Kidney epithelial cell (primary cell): Measurements from ENCODE around the gene HJV. TPM values are rescaled to one million over a fixed set of nuclear protein-coding genes. Genes with fewer than 3 reads are reported as not detected.
A peak's percentile ranks its signal among the peaks of the same experiment; 100 is the strongest.
"Not testable (repeated sequence)": the region's sequence is repeated elsewhere in the genome, so short reads cannot be mapped to it uniquely, and the experiment has no call there.

Experiments
- DNase-seq: peaks from one replicate; pipeline ENCODE4 v3.0.0-alpha.2; 2010; ENCODE audit warnings: low read depth
- H3K27me3 ChIP-seq: 2 replicates; pipeline ENCODE4 v1.6.0; 2011; ENCODE audit warnings: low read length; ENCODE audit not compliant: control insufficient read depth, insufficient read depth
- H3K36me3 ChIP-seq: 2 replicates; pipeline ENCODE4 v1.5.1; 2011; ENCODE audit warnings: low read length; ENCODE audit not compliant: control insufficient read depth, insufficient read depth
- H3K4me3 ChIP-seq: 2 replicates; pipeline ENCODE4 v1.5.1; 2011; ENCODE audit warnings: low read depth, mild to moderate bottlenecking, control low read depth, low read length
- total RNA-seq: library from RNA; depleted of rRNA; stranded (reverse); fragments of >200 nt; gene quantifications from 2 replicates; pipeline ENCODE4 v1.2.3, GENCODE V29; 2015
- TF ChIP-seq, protein P1 (sequence below): IDR thresholded peaks from 2 replicates; pipeline ENCODE4 v1.5.1; 2011; ENCODE audit warnings: mild to moderate bottlenecking, moderate library complexity, low read length, control low read depth, inconsistent platforms; ENCODE audit not compliant: insufficient read depth, poor library complexity, severe bottlenecking

Gene HJV
- total RNA-seq, 1 donor from 2014 or later = not detected

- TF ChIP-seq, protein P1, sequence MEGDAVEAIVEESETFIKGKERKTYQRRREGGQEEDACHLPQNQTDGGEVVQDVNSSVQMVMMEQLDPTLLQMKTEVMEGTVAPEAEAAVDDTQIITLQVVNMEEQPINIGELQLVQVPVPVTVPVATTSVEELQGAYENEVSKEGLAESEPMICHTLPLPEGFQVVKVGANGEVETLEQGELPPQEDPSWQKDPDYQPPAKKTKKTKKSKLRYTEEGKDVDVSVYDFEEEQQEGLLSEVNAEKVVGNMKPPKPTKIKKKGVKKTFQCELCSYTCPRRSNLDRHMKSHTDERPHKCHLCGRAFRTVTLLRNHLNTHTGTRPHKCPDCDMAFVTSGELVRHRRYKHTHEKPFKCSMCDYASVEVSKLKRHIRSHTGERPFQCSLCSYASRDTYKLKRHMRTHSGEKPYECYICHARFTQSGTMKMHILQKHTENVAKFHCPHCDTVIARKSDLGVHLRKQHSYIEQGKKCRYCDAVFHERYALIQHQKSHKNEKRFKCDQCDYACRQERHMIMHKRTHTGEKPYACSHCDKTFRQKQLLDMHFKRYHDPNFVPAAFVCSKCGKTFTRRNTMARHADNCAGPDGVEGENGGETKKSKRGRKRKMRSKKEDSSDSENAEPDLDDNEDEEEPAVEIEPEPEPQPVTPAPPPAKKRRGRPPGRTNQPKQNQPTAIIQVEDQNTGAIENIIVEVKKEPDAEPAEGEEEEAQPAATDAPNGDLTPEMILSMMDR = peak; percentile 57
- no peak for DNase-seq
- no peaks in the 10 kb centered on the region for H3K27me3 ChIP-seq
- H3K4me3 ChIP-seq = no peak overlapping the region
- H3K36me3 ChIP-seq = no peaks in the 10 kb centered on the region
Measured at GRCh38 chr1:146032631-146033219, 11.2 kb upstream of the HJV start.

DNA sequence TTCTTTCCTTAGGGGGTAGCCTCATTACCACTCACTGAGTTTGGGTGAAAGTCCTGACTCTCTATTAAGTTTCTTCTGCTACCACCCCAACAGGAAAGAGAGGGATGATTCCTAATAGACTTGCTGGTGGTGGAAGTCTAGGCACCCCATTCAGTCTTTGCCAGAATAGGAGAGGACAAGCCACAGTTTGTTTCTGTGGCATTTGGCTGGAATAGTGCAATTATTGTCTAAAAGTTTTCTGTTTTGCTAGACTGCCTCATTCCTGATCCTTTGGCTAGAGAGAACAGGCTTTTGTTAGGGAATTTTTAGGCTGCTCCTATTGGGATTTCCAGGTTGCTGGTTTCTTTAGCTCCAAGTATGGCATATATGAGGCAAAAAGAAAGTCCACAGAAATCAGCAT is 9.9 kb upstream of the HJV start:
- DNase-seq = no peak
- Histone ChIP-seq H3K36me3 (no peaks in the 10 kb centered on the region), H3K4me3 (no peak overlapping the region), H3K27me3 (no peaks in the 10 kb centered on the region)
- TF ChIP-seq, protein P1 = no peak

DNA sequence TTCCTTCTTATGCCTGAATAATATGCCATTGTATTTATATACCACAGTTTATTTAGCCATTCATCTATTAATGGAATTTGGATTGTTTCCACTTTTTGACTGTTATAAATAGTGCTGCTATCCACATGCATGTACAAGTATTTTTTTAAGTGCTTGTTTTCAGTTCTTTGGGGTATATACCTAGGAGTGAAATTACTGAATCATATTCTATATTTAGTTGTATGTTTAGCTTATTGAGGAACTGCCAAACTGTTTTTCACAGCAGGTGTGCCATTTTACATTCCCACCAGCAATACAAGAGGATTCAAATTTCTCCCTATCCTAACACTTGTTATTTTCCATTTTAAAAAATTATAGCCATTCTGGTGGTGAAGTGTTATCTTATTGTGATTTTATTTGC is 7.6 kb upstream of the HJV start:
- Histone ChIP-seq H3K4me3 (no peak overlapping the region), H3K36me3 (no peaks in the 10 kb centered on the region), H3K27me3 (no peaks in the 10 kb centered on the region)
- DNase-seq = no peak
- TF ChIP-seq, protein P1 = no peak

DNA sequence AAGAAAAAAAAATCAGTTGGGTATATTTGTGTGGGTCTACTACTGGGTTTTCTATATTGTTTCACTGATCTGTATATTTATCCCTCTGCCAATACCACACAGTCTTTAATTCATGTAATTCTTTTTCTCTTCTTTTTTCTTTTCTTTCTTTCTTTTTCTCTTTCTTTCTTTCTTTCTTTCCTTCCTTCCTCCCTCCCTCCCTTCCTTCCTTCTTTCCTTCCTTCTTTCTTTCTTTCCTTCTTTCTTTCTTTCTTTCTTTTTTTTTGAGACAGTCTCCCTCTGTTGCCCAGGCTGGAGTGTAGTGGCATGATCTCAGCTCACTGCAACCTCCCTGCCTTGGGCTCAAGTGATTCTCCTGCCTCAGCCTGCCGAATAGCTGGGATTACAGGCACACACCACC is 5.1 kb upstream of the HJV start:
- not testable (repeated sequence) for H3K4me3 ChIP-seq, H3K27me3 ChIP-seq, DNase-seq

GRCh38 chr1:146025787-146026495 is 4.4 kb upstream of the HJV start:
- not testable (repeated sequence) for DNase-seq, H3K27me3 ChIP-seq, H3K36me3 ChIP-seq, H3K4me3 ChIP-seq

More for the DNA sequence above, 5.1 kb upstream of the HJV start:
- not testable (repeated sequence) for H3K36me3 ChIP-seq

GRCh38 chr1:146022403-146023127 is 1.0 kb upstream of the HJV start:
- DNase-seq = no peak
- TF ChIP-seq, protein P1 = no peak
- Histone ChIP-seq H3K4me3 (no peak overlapping the region), H3K27me3 (peaks cover 30% of the 10 kb centered on the region), H3K36me3 (no peaks in the 10 kb centered on the region)
